Natural killer cell (primary cell): ENCODE measurements around the gene TMEM63B. TPM values are rescaled to one million over a fixed set of nuclear protein-coding genes. Genes with fewer than 3 reads are reported as not detected.

ENCODE experiments used
- ATAC-seq, 3 donors: fragments of 150-1000 bp in 2 of 3; fragments of 200-7000 bp in 1 of 3; cut with Tn5 transposase; 1 replicate in 1 of 3; 2 replicates in 2 of 3; pipeline ENCODE4 v1.10.0; 2021; ENCODE audit warnings: mild to moderate bottlenecking in 2 of 3, moderate library complexity in 2 of 3
- DNase-seq, 2 donors: peaks; one replicate each; pipeline versions ENCODE4 v3.0.0 to v3.0.0-alpha.2; 2013 to 2021; ENCODE audit warnings: mixed read lengths in 1 of 2
- H3K27ac ChIP-seq: one replicate; pipeline ENCODE4 v1.5.1; 2013; ENCODE audit warnings: mild to moderate bottlenecking, low read length
- H3K27me3 ChIP-seq: one replicate; pipeline ENCODE4 v1.6.1; 2013; ENCODE audit warnings: low read length; ENCODE audit not compliant: control insufficient read depth, insufficient read depth
- H3K36me3 ChIP-seq: one replicate; pipeline ENCODE4 v1.6.1; 2013; ENCODE audit warnings: low read length; ENCODE audit not compliant: control insufficient read depth, insufficient read depth
- H3K4me1 ChIP-seq: one replicate; pipeline ENCODE4 v1.6.1; 2013; ENCODE audit warnings: low read length; ENCODE audit not compliant: control insufficient read depth, insufficient read depth
- H3K4me3 ChIP-seq: one replicate; pipeline ENCODE4 v1.5.1; 2013; ENCODE audit warnings: low read length
- H3K9me3 ChIP-seq: one replicate; pipeline ENCODE4 v1.6.1; 2013; ENCODE audit warnings: low read length; ENCODE audit not compliant: control insufficient read depth, insufficient read depth
- H3K27ac Mint-ChIP-seq, 2 donors: one replicate each; pipeline ENCODE4 v1.8.0; 2022; ENCODE audit warnings: mild to moderate bottlenecking in 2 of 2, mixed read lengths in 2 of 2, moderate library complexity in 1 of 2
- H3K27me3 Mint-ChIP-seq, 2 donors: one replicate each; pipeline ENCODE4 v1.8.0; 2022; ENCODE audit warnings: low read depth in 2 of 2, mixed read lengths in 2 of 2
- H3K36me3 Mint-ChIP-seq: one replicate; pipeline ENCODE4 v1.8.0; 2022; ENCODE audit warnings: mixed read lengths
- H3K4me1 Mint-ChIP-seq, 2 donors: one replicate each; pipeline ENCODE4 v1.8.0; 2022; ENCODE audit warnings: mixed read lengths in 2 of 2
- H3K4me3 Mint-ChIP-seq: one replicate; pipeline ENCODE4 v1.8.0; 2022; ENCODE audit warnings: mild to moderate bottlenecking, moderate library complexity, mixed read lengths
- H3K9me3 Mint-ChIP-seq, 2 donors: one replicate each; pipeline ENCODE4 v1.8.0; 2022; ENCODE audit warnings: mixed read lengths in 2 of 2
- WGBS: methylation state at CpG from one replicate; pipeline ENCODE4 v1.1.7; 2013; ENCODE audit warnings: missing lambda C conversion rate; ENCODE audit not compliant: insufficient coverage; 5-methylcytosine and 5-hydroxymethylcytosine counted together
- intact Hi-C: fragments of 100-400 bp; cut with micrococcal nuclease; formaldehyde crosslinking; loops from one replicate; pipeline ENCODE4 v1.14.2; 2022
- total RNA-seq, 4 donors: library from RNA; stranded (reverse); fragments of 120-200 nt in 1 of 4; gene quantifications; one replicate each; pipeline versions ENCODE4 v1.2.3 to v1.2.4, GENCODE V29; 2013 to 2022
- TF ChIP-seq, protein P1 (sequence below): fragments of 200-600 bp; IDR thresholded peaks from one replicate; pipeline ENCODE4 v1.8.0; 2022; ENCODE audit warnings: antibody characterized with exemption

Gene TMEM63B
- total RNA-seq, 3 donors from 2014 or later (not counting 1 experiment from before 2014, with no cell fraction given): 24.7 to 30.8 (median 28.1) TPM

DNA sequence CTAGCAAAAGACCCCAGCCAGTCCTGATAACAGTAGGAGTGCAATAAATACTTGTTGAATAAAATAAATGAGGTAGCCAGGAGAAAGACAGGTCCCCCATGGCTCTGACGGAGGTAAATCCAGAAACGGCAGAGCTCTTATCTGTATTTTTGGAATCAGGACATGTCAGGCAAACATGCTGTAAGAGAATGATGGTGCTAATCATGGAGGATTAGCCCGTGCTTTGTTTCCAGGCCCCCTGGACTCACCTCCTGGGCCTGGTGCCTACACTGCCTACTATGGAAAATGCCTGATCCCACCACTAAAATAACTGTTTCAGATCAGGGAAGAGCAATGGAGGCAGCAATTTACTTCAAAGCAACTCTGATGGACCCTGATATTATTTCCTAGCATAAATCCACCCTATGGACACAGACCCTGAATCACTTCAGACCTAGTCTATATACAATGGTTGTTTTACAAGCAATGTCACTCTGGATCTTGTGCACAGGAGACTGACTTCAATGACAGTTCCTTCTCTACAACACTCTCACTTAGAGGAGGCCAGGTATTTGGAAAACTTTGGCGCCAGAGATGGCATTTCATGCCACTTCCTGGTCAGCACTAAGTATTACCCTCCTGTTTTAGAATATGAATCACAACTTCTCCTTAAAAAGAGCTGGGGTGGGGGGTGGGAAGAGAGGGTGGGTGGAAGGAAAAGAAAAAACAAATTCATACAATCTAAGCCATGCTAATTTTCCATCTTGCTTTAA is 6.5 kb upstream of the TMEM63B start:
- Histone ChIP-seq H3K27me3 (no peaks in the 10 kb centered on the region), H3K4me3 (no peak overlapping the region), H3K36me3 (no peaks in the 10 kb centered on the region), H3K27ac (no peak overlapping the region), H3K4me1 (peaks cover 49% of the 10 kb centered on the region), H3K9me3 (no peaks in the 10 kb centered on the region)
- Mint-ChIP-seq H3K36me3 (no peaks in the 10 kb centered on the region), H3K4me3 (no peak overlapping the region), H3K27ac (peak overlapping the region in 1 of 2 donors; percentile 44), H3K27me3 (no peaks in the 10 kb centered on the region), H3K4me1 (peaks cover 40 to 60% of the 10 kb centered on the region in 2 donors), H3K9me3 (no peaks in the 10 kb centered on the region)
- ATAC-seq (no peak), DNase-seq (no peak)
- 89% methylated on average over 3 of the region's 4 CpGs for WGBS
- intact Hi-C loops: no loop called here
- TF ChIP-seq, protein P1, sequence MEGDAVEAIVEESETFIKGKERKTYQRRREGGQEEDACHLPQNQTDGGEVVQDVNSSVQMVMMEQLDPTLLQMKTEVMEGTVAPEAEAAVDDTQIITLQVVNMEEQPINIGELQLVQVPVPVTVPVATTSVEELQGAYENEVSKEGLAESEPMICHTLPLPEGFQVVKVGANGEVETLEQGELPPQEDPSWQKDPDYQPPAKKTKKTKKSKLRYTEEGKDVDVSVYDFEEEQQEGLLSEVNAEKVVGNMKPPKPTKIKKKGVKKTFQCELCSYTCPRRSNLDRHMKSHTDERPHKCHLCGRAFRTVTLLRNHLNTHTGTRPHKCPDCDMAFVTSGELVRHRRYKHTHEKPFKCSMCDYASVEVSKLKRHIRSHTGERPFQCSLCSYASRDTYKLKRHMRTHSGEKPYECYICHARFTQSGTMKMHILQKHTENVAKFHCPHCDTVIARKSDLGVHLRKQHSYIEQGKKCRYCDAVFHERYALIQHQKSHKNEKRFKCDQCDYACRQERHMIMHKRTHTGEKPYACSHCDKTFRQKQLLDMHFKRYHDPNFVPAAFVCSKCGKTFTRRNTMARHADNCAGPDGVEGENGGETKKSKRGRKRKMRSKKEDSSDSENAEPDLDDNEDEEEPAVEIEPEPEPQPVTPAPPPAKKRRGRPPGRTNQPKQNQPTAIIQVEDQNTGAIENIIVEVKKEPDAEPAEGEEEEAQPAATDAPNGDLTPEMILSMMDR: no peak

DNA sequence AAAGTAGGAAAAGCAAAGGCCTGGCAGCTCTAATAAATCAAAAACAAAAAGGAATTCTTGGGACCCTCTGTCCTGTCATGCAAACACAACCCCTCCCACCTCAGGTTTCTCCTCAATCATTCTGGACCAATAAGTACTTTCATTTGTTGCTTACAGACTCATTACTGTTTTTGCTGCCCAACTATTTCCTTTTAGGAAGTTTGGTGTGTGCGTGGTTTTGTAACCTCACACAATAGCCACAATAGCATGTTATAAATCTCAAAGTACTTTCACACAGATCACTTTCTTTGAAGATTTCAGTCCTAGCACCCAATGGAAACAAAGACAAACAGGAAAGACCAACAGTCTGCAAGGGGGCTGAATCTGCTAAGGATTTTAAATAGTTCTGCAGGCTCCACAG is 4.6 kb upstream of the TMEM63B start:
- H3K4me1 Mint-ChIP-seq: peaks cover 50 to 63% of the 10 kb centered on the region in 2 donors
- Histone ChIP-seq H3K9me3 (no peaks in the 10 kb centered on the region), H3K27me3 (no peaks in the 10 kb centered on the region), H3K4me1 (peaks cover 58% of the 10 kb centered on the region), H3K36me3 (no peaks in the 10 kb centered on the region), H3K4me3 (no peak overlapping the region), H3K27ac (peak overlapping the region; percentile 28)
- no peaks in the 10 kb centered on the region for H3K27me3 Mint-ChIP-seq
- H3K27ac Mint-ChIP-seq: peak overlapping the region; percentile 85 to 97
- DNase-seq (peak in 1 of 2 donors; percentile 63), ATAC-seq (peak in 1 of 3 donors; percentile 4)
- TF ChIP-seq, protein P1: no peak
- WGBS: no CpG with 5 or more reads among the region's 1 CpG
- intact Hi-C loops: no loop called here
- no peaks in the 10 kb centered on the region for H3K36me3 Mint-ChIP-seq
- peak overlapping the region; percentile 70 for H3K4me3 Mint-ChIP-seq
- no peaks in the 10 kb centered on the region for H3K9me3 Mint-ChIP-seq

GRCh38 chr6:44123544-44123943 is 3.8 kb upstream of the TMEM63B start:
- Mint-ChIP-seq H3K36me3 (no peaks in the 10 kb centered on the region), H3K4me1 (peaks cover 54 to 69% of the 10 kb centered on the region in 2 donors), H3K27me3 (no peaks in the 10 kb centered on the region), H3K27ac (peak overlapping the region; percentile 85 to 97), H3K4me3 (peak overlapping the region; percentile 70), H3K9me3 (no peaks in the 10 kb centered on the region)
- no peak overlapping the region for H3K4me3 ChIP-seq
- peak overlapping the region; percentile 28 for H3K27ac ChIP-seq
- TF ChIP-seq, protein P1: no peak
- no peaks in the 10 kb centered on the region for H3K36me3 ChIP-seq
- ATAC-seq (no peak), DNase-seq (peak in 1 of 2 donors; percentile 34)
- H3K27me3 ChIP-seq: no peaks in the 10 kb centered on the region
- peaks cover 65% of the 10 kb centered on the region for H3K4me1 ChIP-seq
- intact Hi-C loops: no loop called here
- H3K9me3 ChIP-seq: no peaks in the 10 kb centered on the region
- 29% methylated on average over 1 of the region's 2 CpGs for WGBS
